IMR-90 (cell line): ENCODE measurements around the gene CAMKMT. TPM values are rescaled to one million over a fixed set of nuclear protein-coding genes. Genes with fewer than 3 reads are reported as not detected.

Experiments
- ATAC-seq: fragments of 200-7000 bp; cut with Tn5 transposase; 2 replicates; pipeline ENCODE4 v1.9.1; 2020; ENCODE audit warnings: low read depth, mild to moderate bottlenecking, moderate library complexity
- BruUV-seq: library from RNA; stranded (reverse); fragments of 400-500 nt; replicated peaks from 2 replicates; lab custom pipeline; 2021; lab: Mats Ljungman, UMichigan
- CTCF ChIA-PET: fragments of 300-600 bp; formaldehyde crosslinking; extraction: SDS; loops from one replicate; lab custom pipeline; 2021; ENCODE audit warnings: antibody characterized with exemption; lab: Yijun Ruan, JAX
- POLR2A ChIA-PET: fragments of 300-600 bp; sonication (Branson Sonifier 250); formaldehyde crosslinking; loops from one replicate; lab custom pipeline; 2022; ENCODE audit warnings: antibody characterized with exemption; ENCODE audit not compliant: unreplicated experiment; lab: Charles Lee
- DNase-seq: peaks from one replicate; pipeline ENCODE4 v3.0.0; 2013
- H2AFZ ChIP-seq: replicated peaks from 2 replicates; pipeline ENCODE3; 2013; ENCODE audit warnings: low read length, mild to moderate bottlenecking; ENCODE audit not compliant: poor library complexity
- H2AK5ac ChIP-seq: 2 replicates; pipeline ENCODE4 v1.6.1; 2013; ENCODE audit warnings: low read depth, low read length, inconsistent platforms
- H2AK9ac ChIP-seq: replicated peaks from 2 replicates; pipeline ENCODE3; 2013; ENCODE audit warnings: mild to moderate bottlenecking, low read depth, low read length, moderate library complexity; ENCODE audit not compliant: poor library complexity
- H2BK120ac ChIP-seq: 2 replicates; pipeline ENCODE4 v1.6.1; 2013; ENCODE audit warnings: low read depth, low read length, inconsistent platforms
- H2BK15ac ChIP-seq: 3 replicates; pipeline ENCODE4 v1.6.1; 2013; ENCODE audit warnings: low read depth, low read length, inconsistent platforms
- H2BK20ac ChIP-seq: 2 replicates; pipeline ENCODE4 v1.6.1; 2013; ENCODE audit warnings: low read depth, mild to moderate bottlenecking, inconsistent platforms, low read length, moderate library complexity
- H2BK5ac ChIP-seq: 2 replicates; pipeline ENCODE4 v1.6.1; 2013; ENCODE audit warnings: mild to moderate bottlenecking, low read depth, low read length, inconsistent platforms; ENCODE audit not compliant: poor library complexity, severe bottlenecking
- H3K14ac ChIP-seq: replicated peaks from 2 replicates; pipeline ENCODE4 v1.6.1; 2013; ENCODE audit warnings: low read depth, low read length, inconsistent platforms
- H3K18ac ChIP-seq: 2 replicates; pipeline ENCODE4 v1.6.1; 2013; ENCODE audit warnings: low read depth, low read length, control low read depth
- H3K23ac ChIP-seq: 2 replicates; pipeline ENCODE4 v1.6.1; 2013; ENCODE audit warnings: low read depth, low read length, inconsistent platforms
- H3K27ac ChIP-seq: 2 replicates; pipeline ENCODE4 v1.5.1; 2013; ENCODE audit warnings: mild to moderate bottlenecking, control low read depth, low read length; ENCODE audit not compliant: insufficient read depth
- H3K27me3 ChIP-seq: 2 replicates; pipeline ENCODE4 v1.6.1; 2013; ENCODE audit warnings: low read length; ENCODE audit not compliant: control insufficient read depth, insufficient read depth
- H3K36me3 ChIP-seq: 2 replicates; pipeline ENCODE4 v1.6.1; 2013; ENCODE audit warnings: low read length, mixed read lengths; ENCODE audit not compliant: control insufficient read depth, insufficient read depth
- H3K4ac ChIP-seq: 2 replicates; pipeline ENCODE4 v1.6.1; 2013; ENCODE audit warnings: low read depth, low read length, inconsistent platforms
- H3K4me1 ChIP-seq: 2 replicates; pipeline ENCODE4 v1.6.1; 2013; ENCODE audit warnings: low read length, mixed read lengths; ENCODE audit not compliant: control insufficient read depth, insufficient read depth
- H3K4me2 ChIP-seq: 2 replicates; pipeline ENCODE4 v1.6.1; 2013; ENCODE audit warnings: low read depth, mild to moderate bottlenecking, control low read depth, low read length, moderate library complexity
- H3K4me3 ChIP-seq: 2 replicates; pipeline ENCODE4 v1.5.1; 2013; ENCODE audit warnings: low read depth, mild to moderate bottlenecking, control low read depth, low read length, moderate library complexity; ENCODE audit not compliant: insufficient read depth
- H3K56ac ChIP-seq: 2 replicates; pipeline ENCODE4 v1.6.1; 2013; ENCODE audit warnings: low read length, inconsistent platforms; ENCODE audit not compliant: insufficient read depth; ENCODE audit errors: extremely low read depth
- H3K79me1 ChIP-seq, 2 experiments: 2 replicates each; pipeline ENCODE4 v1.6.1; 2013; ENCODE audit warnings: low read length in 2 of 2, inconsistent platforms in 1 of 2, low read depth in 1 of 2
- H3K9ac ChIP-seq: 2 replicates; pipeline ENCODE4 v1.6.1; 2013; ENCODE audit warnings: low read depth, low read length, control low read depth
- H3K9me1 ChIP-seq: 2 replicates; pipeline ENCODE4 v1.6.1; 2013; ENCODE audit warnings: low read length, inconsistent platforms; ENCODE audit not compliant: insufficient read depth
- H3K9me3 ChIP-seq: 2 replicates; pipeline ENCODE4 v1.6.1; 2013; ENCODE audit warnings: low read length; ENCODE audit not compliant: control insufficient read depth, insufficient read depth
- H4K20me1 ChIP-seq: 2 replicates; pipeline ENCODE4 v1.6.1; 2013; ENCODE audit warnings: low read length, inconsistent platforms; ENCODE audit not compliant: insufficient read depth
- H4K5ac ChIP-seq: 2 replicates; pipeline ENCODE4 v1.6.1; 2013; ENCODE audit warnings: mild to moderate bottlenecking, low read depth, low read length, control low read depth
- H4K8ac ChIP-seq, 2 experiments: 2 replicates each; pipeline ENCODE4 v1.6.1; 2013; ENCODE audit warnings: low read depth in 2 of 2, low read length in 2 of 2, control low read depth in 1 of 2, inconsistent platforms in 1 of 2
- H4K91ac ChIP-seq: 2 replicates; pipeline ENCODE4 v1.6.1; 2013; ENCODE audit warnings: low read depth, low read length, inconsistent platforms; ENCODE audit not compliant: insufficient read depth
- CEBPB ChIP-seq: IDR thresholded peaks from 2 replicates; pipeline ENCODE4 v1.6.1; 2012; ENCODE audit warnings: low read depth, low read length, improper control_type of control experiment
- ELK1 ChIP-seq: fragments of 150-350 bp; IDR thresholded peaks from 2 replicates; pipeline ENCODE4 v1.6.1; 2016; ENCODE audit warnings: low read depth, mild to moderate bottlenecking, low read length, moderate library complexity, borderline replicate concordance
- FOS ChIP-seq: fragments of 150-350 bp; IDR thresholded peaks from 2 replicates; pipeline ENCODE4 v1.6.1; 2016; ENCODE audit warnings: low read depth, low read length
- MAFK ChIP-seq: IDR thresholded peaks from 2 replicates; pipeline ENCODE4 v1.6.1; 2012; ENCODE audit warnings: low read depth, low read length, improper control_type of control experiment
- MXI1 ChIP-seq: IDR thresholded peaks from 2 replicates; pipeline ENCODE4 v1.6.1; 2012; ENCODE audit warnings: low read depth, mild to moderate bottlenecking, low read length, moderate library complexity, borderline replicate concordance
- POLR2A ChIP-seq: IDR thresholded peaks from 2 replicates; pipeline ENCODE4 v1.6.1; 2012; ENCODE audit warnings: mild to moderate bottlenecking, low read depth, low read length
- RAD21 ChIP-seq: IDR thresholded peaks from 2 replicates; pipeline ENCODE4 v1.6.1; 2012; ENCODE audit warnings: low read length, improper control_type of control experiment
- SMC3 ChIP-seq: fragments of 150-350 bp; IDR thresholded peaks from 2 replicates; pipeline ENCODE4 v1.6.1; 2016; ENCODE audit warnings: low read depth, mild to moderate bottlenecking, antibody characterized with exemption, low read length, moderate library complexity
- WGBS, 2 experiments: methylation state at CpG; one replicate each; pipeline versions ENCODE4 v1.1.5 to v1.1.7; 2013; ENCODE audit warnings: missing lambda C conversion rate in 2 of 2; ENCODE audit not compliant: insufficient read length in 1 of 2; ENCODE audit errors: extremely low coverage in 2 of 2; 5-methylcytosine and 5-hydroxymethylcytosine counted together
- dilution Hi-C: fragments of 300-500 bp; cut with HindIII; formaldehyde crosslinking; loops from one replicate; pipeline ENCODE4 v1.14.3; 2018; ENCODE audit warnings: low sequenced_read_pairs; ENCODE audit not compliant: unreplicated experiment
- in situ Hi-C: fragments of 300-500 bp; cut with MboI; formaldehyde crosslinking; loops from 3 replicates; pipeline ENCODE4 v1.14.3; 2019; ENCODE audit warnings: low sequenced_read_pairs, inconsistent platforms, mixed read lengths
- intact Hi-C: fragments of 100-400 bp; cut with micrococcal nuclease; formaldehyde crosslinking; loops from 2 replicates; pipeline ENCODE4 v1.10.0; 2022
- polyA plus RNA-seq, 3 experiments: library from polyadenylated mRNA; depleted of rRNA; stranded (reverse); fragments of >200 nt; gene quantifications; 2 replicates each; pipeline ENCODE4 v1.2.3, GENCODE V29; 2012; ENCODE audit warnings: low replicate concordance in 1 of 3
- total RNA-seq: library from RNA; depleted of rRNA; stranded (reverse); fragments of >200 nt; gene quantifications from 2 replicates; pipeline ENCODE4 v1.2.3, GENCODE V29; 2012

CAMKMT gene
- total and polyA plus RNA-seq, 2 of the 4 experiments (the other 2 are of a cell fraction) = 4.4 to 6.8 TPM

GRCh38 chr2:44628297-44628696, 266.6 kb downstream of the CAMKMT start:
- CTCF ChIA-PET = interaction anchor here (0.6 kb wide), 2 partner anchors 288 to 537 kb away, joined by 3 to 4 read pairs; no protein-coding TSS in a partner anchor
- no peaks in the 10 kb centered on the region for H3K9me3 ChIP-seq
- TF ChIP-seq CEBPB (no peak), RAD21 (no peak), ELK1 (no peak), FOS (no peak), MXI1 (no peak), POLR2A (no peak), SMC3 (no peak), MAFK (no peak)

More at GRCh38 chr2:44628297-44628696, 266.6 kb downstream of the CAMKMT start:
- Histone ChIP-seq H4K5ac (no peak overlapping the region), H2AK5ac (no peak overlapping the region), H3K56ac (no peak overlapping the region), H2BK120ac (no peak overlapping the region), H3K27me3 (no peaks in the 10 kb centered on the region), H3K9me1 (no peaks in the 10 kb centered on the region), H3K9ac (no peak overlapping the region), H3K4me2 (no peak overlapping the region), H3K36me3 (no peaks in the 10 kb centered on the region), H3K4me1 (no peaks in the 10 kb centered on the region), H3K4me3 (no peak overlapping the region), H4K20me1 (no peaks in the 10 kb centered on the region), H4K91ac (no peak overlapping the region), H3K18ac (no peak overlapping the region), H3K23ac (no peak overlapping the region), H2AK9ac (no peak overlapping the region), H3K79me1 (no peaks in the 10 kb centered on the region), H2BK15ac (no peak overlapping the region), H4K8ac (no peak overlapping the region), H2BK5ac (no peak overlapping the region), H2BK20ac (no peak overlapping the region), H3K14ac (no peak overlapping the region), H3K4ac (no peak overlapping the region), H3K27ac (no peak overlapping the region), H2AFZ (no peak overlapping the region)
- ATAC-seq (no peak), DNase-seq (no peak)
- dilution Hi-C loops (no loop called here), in situ Hi-C loops (no loop called here), intact Hi-C loops (no loop called here)
- no CpG with 5 or more reads among the region's 1 CpG for WGBS, 2 experiments
- no TSS peak for BruUV-seq
- POLR2A ChIA-PET = no interaction called here
